HEK293 (cell line): Measurements from ENCODE around the gene LMAN1L.

Experiments used
- CTCF ChIA-PET: fragments of 350-600 bp; formaldehyde crosslinking; extraction: SDS; loops from one replicate; lab custom pipeline; 2021; ENCODE audit warnings: antibody characterized with exemption; lab: Yijun Ruan, JAX
- POLR2A ChIA-PET: fragments of 300-600 bp; formaldehyde crosslinking; extraction: SDS; loops from one replicate; lab custom pipeline; 2020; ENCODE audit warnings: antibody characterized with exemption, inconsistent platforms; lab: Yijun Ruan, JAX
- H3K27ac ChIP-seq: fragments of 200-500 bp; sonication (Bioruptor generic); 2 replicates; pipeline ENCODE4 v1.5.1; 2014; ENCODE audit warnings: low read depth, low read length, control low read depth, inconsistent platforms; ENCODE audit errors: extremely low read depth
- H3K36me3 ChIP-seq, 2 experiments: fragments of 200-500 bp in 1 of 2; sonication (Bioruptor generic) in 1 of 2; 1 replicate in 1 of 2; 2 replicates in 1 of 2; pipeline ENCODE4 v1.5.1; 2014 to 2017; ENCODE audit warnings: inconsistent platforms in 2 of 2, low read length in 2 of 2; ENCODE audit not compliant: control insufficient read depth in 2 of 2, insufficient read depth in 1 of 2
- H3K4me1 ChIP-seq: fragments of 200-500 bp; sonication (Bioruptor generic); 2 replicates; pipeline ENCODE4 v1.5.1; 2014; ENCODE audit warnings: mild to moderate bottlenecking, low read length, inconsistent platforms; ENCODE audit not compliant: control insufficient read depth, insufficient read depth
- H3K4me3 ChIP-seq: 2 replicates; pipeline ENCODE4 v1.5.1; 2011; ENCODE audit warnings: low read depth, mild to moderate bottlenecking, control low read depth, low read length, moderate library complexity
- H3K9me3 ChIP-seq: fragments of 200-500 bp; sonication (Bioruptor generic); 2 replicates; pipeline ENCODE4 v1.5.1; 2014; ENCODE audit warnings: low read depth, low read length, inconsistent platforms; ENCODE audit not compliant: control insufficient read depth, insufficient read depth
- KLF8 ChIP-seq: fragments of 450-650 bp; formaldehyde crosslinking; IDR thresholded peaks from 2 replicates; pipeline ENCODE4 v1.5.1; 2016; ENCODE audit warnings: missing biosample characterization, missing genetic modification characterization
- SCRT2 ChIP-seq: fragments of 450-650 bp; formaldehyde crosslinking; IDR thresholded peaks from 2 replicates; pipeline ENCODE4 v1.5.1; 2016; ENCODE audit warnings: missing biosample characterization, missing genetic modification characterization
- ZBTB17 ChIP-seq: fragments of 450-650 bp; formaldehyde crosslinking; IDR thresholded peaks from 2 replicates; pipeline ENCODE4 v1.5.1; 2016; ENCODE audit warnings: missing biosample characterization, missing genetic modification characterization
- ZBTB26 ChIP-seq: fragments of 450-650 bp; formaldehyde crosslinking; optimal IDR thresholded peaks from 2 replicates; pipeline ENCODE3; 2016; ENCODE audit warnings: missing biosample characterization, mild to moderate bottlenecking, missing genetic modification characterization
- ZFP69B ChIP-seq: fragments of 450-650 bp; formaldehyde crosslinking; IDR thresholded peaks from 2 replicates; pipeline ENCODE4 v1.5.1; 2016; ENCODE audit warnings: missing biosample characterization, missing genetic modification characterization
- ZNF155 ChIP-seq: fragments of 450-650 bp; formaldehyde crosslinking; IDR thresholded peaks from 2 replicates; pipeline ENCODE4 v1.5.1; 2016; ENCODE audit warnings: missing biosample characterization, missing genetic modification characterization
- ZNF416 ChIP-seq: fragments of 450-650 bp; formaldehyde crosslinking; IDR thresholded peaks from 2 replicates; pipeline ENCODE4 v1.5.1; 2016; ENCODE audit warnings: missing biosample characterization, missing genetic modification characterization
- ZNF433 ChIP-seq: fragments of 450-650 bp; formaldehyde crosslinking; IDR thresholded peaks from 2 replicates; pipeline ENCODE4 v1.5.1; 2016; ENCODE audit warnings: missing biosample characterization, missing genetic modification characterization, low read depth
- ZNF639 ChIP-seq: fragments of 450-650 bp; formaldehyde crosslinking; IDR thresholded peaks from 2 replicates; pipeline ENCODE4 v1.5.1; 2016; ENCODE audit warnings: missing biosample characterization, missing genetic modification characterization
- ZNF660 ChIP-seq: fragments of 450-650 bp; IDR thresholded peaks from 2 replicates; pipeline ENCODE4 v1.5.1; 2018; ENCODE audit warnings: missing biosample characterization, mild to moderate bottlenecking, missing genetic modification characterization
- ZNF664 ChIP-seq: fragments of 450-650 bp; formaldehyde crosslinking; IDR thresholded peaks from 2 replicates; pipeline ENCODE4 v1.5.1; 2016; ENCODE audit warnings: missing biosample characterization, missing genetic modification characterization
- ZNF707 ChIP-seq: fragments of 450-650 bp; formaldehyde crosslinking; IDR thresholded peaks from 2 replicates; pipeline ENCODE4 v1.5.1; 2016; ENCODE audit warnings: missing biosample characterization, missing genetic modification characterization
- ZNF76 ChIP-seq: fragments of 450-650 bp; formaldehyde crosslinking; IDR thresholded peaks from 2 replicates; pipeline ENCODE4; 2016; ENCODE audit warnings: low read depth, missing biosample characterization, missing genetic modification characterization, borderline replicate concordance
- ZSCAN23 ChIP-seq: fragments of 450-650 bp; formaldehyde crosslinking; IDR thresholded peaks from 2 replicates; pipeline ENCODE4 v1.5.1; 2016; ENCODE audit warnings: missing biosample characterization, missing genetic modification characterization
- ZSCAN30 ChIP-seq: fragments of 450-650 bp; IDR thresholded peaks from 2 replicates; pipeline ENCODE4 v1.5.1; 2018; ENCODE audit warnings: missing biosample characterization, mild to moderate bottlenecking, missing genetic modification characterization, moderate library complexity
- ZXDB ChIP-seq: fragments of 450-650 bp; formaldehyde crosslinking; IDR thresholded peaks from 2 replicates; pipeline ENCODE4 v1.5.1; 2016; ENCODE audit warnings: missing biosample characterization, missing genetic modification characterization
- TF ChIP-seq, protein P1 (sequence below): fragments of 450-650 bp; formaldehyde crosslinking; IDR thresholded peaks from 2 replicates; pipeline ENCODE4 v1.5.1; 2016; ENCODE audit warnings: missing biosample characterization, missing genetic modification characterization
- TF ChIP-seq, protein P2 (sequence below): fragments of 450-650 bp; formaldehyde crosslinking; conservative IDR thresholded peaks from 2 replicates; pipeline ENCODE4 v1.5.1; 2016; ENCODE audit warnings: low read depth, missing biosample characterization, missing genetic modification characterization
- TF ChIP-seq, protein P3 (sequence below): fragments of 450-650 bp; formaldehyde crosslinking; IDR thresholded peaks from 2 replicates; pipeline ENCODE4 v1.5.1; 2017; ENCODE audit warnings: missing biosample characterization, mild to moderate bottlenecking, missing genetic modification characterization, moderate library complexity
- TF ChIP-seq, protein P4 (sequence below): fragments of 450-650 bp; formaldehyde crosslinking; IDR thresholded peaks from 2 replicates; pipeline ENCODE4 v1.5.1; 2016; ENCODE audit warnings: missing biosample characterization, missing genetic modification characterization

LMAN1L gene

DNA sequence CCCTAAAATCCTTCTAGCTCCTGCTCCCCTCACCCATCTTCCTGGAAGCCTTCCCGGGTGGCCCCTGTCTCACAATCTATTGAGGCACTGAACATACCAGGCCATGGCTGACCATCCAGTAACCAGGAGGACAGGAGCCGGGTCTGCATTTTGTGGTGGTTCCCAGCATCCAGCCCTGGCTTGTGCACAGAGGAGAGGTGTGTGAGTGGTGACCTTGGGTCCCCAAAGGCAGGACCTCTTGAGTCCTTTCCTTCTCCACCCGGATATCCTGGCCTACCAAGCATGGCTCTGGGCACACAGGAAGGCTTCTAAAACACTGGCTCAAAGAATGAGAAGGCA, 22.9 kb upstream of the LMAN1L start:
- peak; percentile 3 for TF ChIP-seq ZBTB26
- TF ChIP-seq, protein P1, sequence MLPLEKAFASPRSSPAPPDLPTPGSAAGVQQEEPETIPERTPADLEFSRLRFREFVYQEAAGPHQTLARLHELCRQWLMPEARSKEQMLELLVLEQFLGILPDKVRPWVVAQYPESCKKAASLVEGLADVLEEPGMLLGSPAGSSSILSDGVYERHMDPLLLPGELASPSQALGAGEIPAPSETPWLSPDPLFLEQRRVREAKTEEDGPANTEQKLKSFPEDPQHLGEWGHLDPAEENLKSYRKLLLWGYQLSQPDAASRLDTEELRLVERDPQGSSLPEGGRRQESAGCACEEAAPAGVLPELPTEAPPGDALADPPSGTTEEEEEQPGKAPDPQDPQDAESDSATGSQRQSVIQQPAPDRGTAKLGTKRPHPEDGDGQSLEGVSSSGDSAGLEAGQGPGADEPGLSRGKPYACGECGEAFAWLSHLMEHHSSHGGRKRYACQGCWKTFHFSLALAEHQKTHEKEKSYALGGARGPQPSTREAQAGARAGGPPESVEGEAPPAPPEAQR (tag by site-specific recombination), result no peak
- Histone ChIP-seq H3K36me3 (peaks cover 0 to 31% of the 10 kb centered on the region in 2 experiments; a peak in 1 of 3 replicates), H3K27ac (peak overlapping the region; percentile 77), H3K4me1 (peaks cover 55% of the 10 kb centered on the region), H3K9me3 (no peaks in the 10 kb centered on the region), H3K4me3 (no peak overlapping the region)
- POLR2A ChIA-PET, result no interaction called here
- CTCF ChIA-PET, result interaction anchor here (0.6 to 25.7 kb wide), 6 partner anchors 11 to 160 kb away, joined by 3 to 649 read pairs (median 6); partner anchors contain the start of genes CSK and FAM219B

- no peaks in the 10 kb centered on the region for H3K9me3 ChIP-seq
- no peak overlapping the region for H3K4me3 ChIP-seq
- CTCF ChIA-PET, result interaction anchor here (0.6 to 25.7 kb wide), 5 partner anchors 10 to 160 kb away, joined by 3 to 649 read pairs (median 7); partner anchors contain the start of gene CSK
- POLR2A ChIA-PET, result interaction anchor here (0.6 kb wide), 1 partner anchor 18 kb away, joined by 3 read pairs; no protein-coding TSS in a partner anchor
- peaks cover 55% of the 10 kb centered on the region for H3K4me1 ChIP-seq
- peaks cover 3 to 28% of the 10 kb centered on the region in 2 experiments; a peak in 1 of 3 replicates for H3K36me3 ChIP-seq
- H3K27ac ChIP-seq, result peak overlapping the region; percentile 77
- TF ChIP-seq ZSCAN30 (tag by site-specific recombination), result peak; percentile 91
- peak; percentile 90; the same call in 1 of the 2 replicates for TF ChIP-seq ZNF664
- peak; percentile 32; the same call in 1 of the 2 replicates for TF ChIP-seq ZNF707 (tag by site-specific recombination)
- peak; percentile 76; the same call in 1 of the 2 replicates for TF ChIP-seq ZNF76 (tag by site-specific recombination)
- peak; percentile 17; the same call in 1 of the 2 replicates for TF ChIP-seq ZNF639 (tag by site-specific recombination)
- no peak for TF ChIP-seq SCRT2
- no peak for TF ChIP-seq ZNF155 (tag by site-specific recombination)
- peak; percentile 89 for TF ChIP-seq ZBTB17 (tag by site-specific recombination)
- TF ChIP-seq ZXDB (tag by site-specific recombination), result peak; percentile 18; the same call in 1 of the 2 replicates
- TF ChIP-seq ZNF433 (tag by site-specific recombination), result no peak
- 0 out of 2 replicates have a peak, but pooled peaks have one; percentile 26 for TF ChIP-seq ZSCAN23 (tag by site-specific recombination)
- TF ChIP-seq, protein P2, sequence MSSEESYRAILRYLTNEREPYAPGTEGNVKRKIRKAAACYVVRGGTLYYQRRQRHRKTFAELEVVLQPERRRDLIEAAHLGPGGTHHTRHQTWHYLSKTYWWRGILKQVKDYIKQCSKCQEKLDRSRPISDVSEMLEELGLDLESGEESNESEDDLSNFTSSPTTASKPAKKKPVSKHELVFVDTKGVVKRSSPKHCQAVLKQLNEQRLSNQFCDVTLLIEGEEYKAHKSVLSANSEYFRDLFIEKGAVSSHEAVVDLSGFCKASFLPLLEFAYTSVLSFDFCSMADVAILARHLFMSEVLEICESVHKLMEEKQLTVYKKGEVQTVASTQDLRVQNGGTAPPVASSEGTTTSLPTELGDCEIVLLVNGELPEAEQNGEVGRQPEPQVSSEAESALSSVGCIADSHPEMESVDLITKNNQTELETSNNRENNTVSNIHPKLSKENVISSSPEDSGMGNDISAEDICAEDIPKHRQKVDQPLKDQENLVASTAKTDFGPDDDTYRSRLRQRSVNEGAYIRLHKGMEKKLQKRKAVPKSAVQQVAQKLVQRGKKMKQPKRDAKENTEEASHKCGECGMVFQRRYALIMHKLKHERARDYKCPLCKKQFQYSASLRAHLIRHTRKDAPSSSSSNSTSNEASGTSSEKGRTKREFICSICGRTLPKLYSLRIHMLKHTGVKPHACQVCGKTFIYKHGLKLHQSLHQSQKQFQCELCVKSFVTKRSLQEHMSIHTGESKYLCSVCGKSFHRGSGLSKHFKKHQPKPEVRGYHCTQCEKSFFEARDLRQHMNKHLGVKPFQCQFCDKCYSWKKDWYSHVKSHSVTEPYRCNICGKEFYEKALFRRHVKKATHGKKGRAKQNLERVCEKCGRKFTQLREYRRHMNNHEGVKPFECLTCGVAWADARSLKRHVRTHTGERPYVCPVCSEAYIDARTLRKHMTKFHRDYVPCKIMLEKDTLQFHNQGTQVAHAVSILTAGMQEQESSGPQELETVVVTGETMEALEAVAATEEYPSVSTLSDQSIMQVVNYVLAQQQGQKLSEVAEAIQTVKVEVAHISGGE (tag by site-specific recombination), result no peak
- TF ChIP-seq, protein P3, sequence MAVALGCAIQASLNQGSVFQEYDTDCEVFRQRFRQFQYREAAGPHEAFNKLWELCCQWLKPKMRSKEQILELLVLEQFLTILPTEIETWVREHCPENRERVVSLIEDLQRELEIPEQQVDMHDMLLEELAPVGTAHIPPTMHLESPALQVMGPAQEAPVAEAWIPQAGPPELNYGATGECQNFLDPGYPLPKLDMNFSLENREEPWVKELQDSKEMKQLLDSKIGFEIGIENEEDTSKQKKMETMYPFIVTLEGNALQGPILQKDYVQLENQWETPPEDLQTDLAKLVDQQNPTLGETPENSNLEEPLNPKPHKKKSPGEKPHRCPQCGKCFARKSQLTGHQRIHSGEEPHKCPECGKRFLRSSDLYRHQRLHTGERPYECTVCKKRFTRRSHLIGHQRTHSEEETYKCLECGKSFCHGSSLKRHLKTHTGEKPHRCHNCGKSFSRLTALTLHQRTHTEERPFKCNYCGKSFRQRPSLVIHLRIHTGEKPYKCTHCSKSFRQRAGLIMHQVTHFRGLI (tag by site-specific recombination), result peak; percentile 48; the same call in 1 of the 2 replicates
- TF ChIP-seq KLF8, result 0 out of 2 replicates have a peak, but pooled peaks have one; percentile 14
- TF ChIP-seq ZFP69B, result peak; percentile 57; the same call in 1 of the 2 replicates
- TF ChIP-seq ZNF660 (tag by site-specific recombination), result peak; percentile 91
- TF ChIP-seq ZNF416, result no peak
- TF ChIP-seq, protein P4, sequence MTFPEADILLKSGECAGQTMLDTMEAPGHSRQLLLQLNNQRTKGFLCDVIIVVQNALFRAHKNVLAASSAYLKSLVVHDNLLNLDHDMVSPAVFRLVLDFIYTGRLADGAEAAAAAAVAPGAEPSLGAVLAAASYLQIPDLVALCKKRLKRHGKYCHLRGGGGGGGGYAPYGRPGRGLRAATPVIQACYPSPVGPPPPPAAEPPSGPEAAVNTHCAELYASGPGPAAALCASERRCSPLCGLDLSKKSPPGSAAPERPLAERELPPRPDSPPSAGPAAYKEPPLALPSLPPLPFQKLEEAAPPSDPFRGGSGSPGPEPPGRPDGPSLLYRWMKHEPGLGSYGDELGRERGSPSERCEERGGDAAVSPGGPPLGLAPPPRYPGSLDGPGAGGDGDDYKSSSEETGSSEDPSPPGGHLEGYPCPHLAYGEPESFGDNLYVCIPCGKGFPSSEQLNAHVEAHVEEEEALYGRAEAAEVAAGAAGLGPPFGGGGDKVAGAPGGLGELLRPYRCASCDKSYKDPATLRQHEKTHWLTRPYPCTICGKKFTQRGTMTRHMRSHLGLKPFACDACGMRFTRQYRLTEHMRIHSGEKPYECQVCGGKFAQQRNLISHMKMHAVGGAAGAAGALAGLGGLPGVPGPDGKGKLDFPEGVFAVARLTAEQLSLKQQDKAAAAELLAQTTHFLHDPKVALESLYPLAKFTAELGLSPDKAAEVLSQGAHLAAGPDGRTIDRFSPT, result 0 out of 2 replicates have a peak, but pooled peaks have one; percentile 39
Observed at GRCh38 chr15:74790080-74790916, 22.3 kb upstream of the LMAN1L start.
